ENCODE data around the gene ASB8.

The ASB8 gene

GRCh38 chr12:48109424-48109823 is 47.9 kb downstream of the ASB8 start:
- Histone ChIP-seq H3K27me3 (peaks cover 0 to 2% of the 10 kb centered on the region in 2 donors), H3K36me3 (no peaks in the 10 kb centered on the region), H3K27ac (no peak overlapping the region), H3K9me3 (no peaks in the 10 kb centered on the region), H3K4me3 (no peak overlapping the region), H3K4me1 (peaks cover 0 to 19% (median 10%) of the 10 kb centered on the region in 4 donors)
- DNase-seq = no peak
- intact Hi-C loops (cut with DNase I; ENCODE audit: low total_unique reads) = loop anchor here (5.0 kb wide), 1 partner anchor 48 kb away; the partner anchor contains the start of gene ASB8
- TF ChIP-seq CTCF (IDR thresholded peaks at IDR 0.05) = no peak

- no peak for TF ChIP-seq CTCF (IDR thresholded peaks at IDR 0.05)
- H3K4me1 ChIP-seq = peaks cover 0 to 21% (median 17%) of the 10 kb centered on the region in 4 donors
- peak overlapping the region; percentile 87 to 94 for H3K27ac ChIP-seq
- intact Hi-C loops (cut with DNase I; ENCODE audit: low total_unique reads) = loop anchor here (5.0 kb wide), 1 partner anchor 50 kb away; the partner anchor contains the start of gene ASB8
- peak overlapping the region; percentile 96 to 99 for H3K4me3 ChIP-seq
- no peak for DNase-seq
- no peaks in the 10 kb centered on the region for H3K27me3 ChIP-seq
- no peaks in the 10 kb centered on the region for H3K9me3 ChIP-seq
- no peaks in the 10 kb centered on the region for H3K36me3 ChIP-seq
Observed at GRCh38 chr12:48106681-48107613, 50.4 kb downstream of the ASB8 start.

- peak within 1 kb of the TSS; percentile 96 to 99 for H3K4me3 ChIP-seq
- H3K9me3 ChIP-seq = no peaks in the 10 kb centered on the region
- peak within 1 kb of the TSS; percentile 87 to 94 for H3K27ac ChIP-seq
- H3K36me3 ChIP-seq = no peaks in the 10 kb centered on the region
- H3K27me3 ChIP-seq = no peaks in the 10 kb centered on the region
- intact Hi-C loops (cut with DNase I; ENCODE audit: low total_unique reads) = loop anchor here (5.0 kb wide), 1 partner anchor 51 kb away; the partner anchor contains the start of gene ASB8
- peak; percentile 82 to 92 for DNase-seq
- H3K4me1 ChIP-seq = peaks cover 0 to 22% (median 17%) of the 10 kb centered on the region in 4 donors
- peak; percentile 32 to 38 for TF ChIP-seq CTCF (IDR thresholded peaks at IDR 0.05)
Observed at GRCh38 chr12:48105867-48106680, 51.2 kb downstream of the ASB8 start, which contains the start of gene SENP1. SENP1 (minus strand) TSS chr12:48106079; CDS start chr12:48101472, 4,607 bp downstream.

GRCh38 chr12:48105321-48105866 is 51.9 kb downstream of the ASB8 start:
- intact Hi-C loops (cut with DNase I; ENCODE audit: low total_unique reads) = loop anchor here (5.0 kb wide), 1 partner anchor 52 kb away; the partner anchor contains the start of gene ASB8
- H3K27me3 ChIP-seq = no peaks in the 10 kb centered on the region

More at GRCh38 chr12:48105321-48105866, 51.9 kb downstream of the ASB8 start:
- no peaks in the 10 kb centered on the region for H3K9me3 ChIP-seq
- H3K4me1 ChIP-seq = peaks cover 0 to 22% (median 17%) of the 10 kb centered on the region in 4 donors
- H3K4me3 ChIP-seq = peak overlapping the region; percentile 96 to 99
- peak overlapping the region; percentile 87 to 94 for H3K27ac ChIP-seq
- no peaks in the 10 kb centered on the region for H3K36me3 ChIP-seq
- peak in 1 of 2 donors; percentile 23 for DNase-seq
- no peak for TF ChIP-seq CTCF (IDR thresholded peaks at IDR 0.05)

All from tibial artery (tissue), 4 donors.